Measurements from ENCODE around the gene HSF4.

The HSF4 gene

GRCh38 chr16:67166598-67167168 is 2.1 kb downstream of the HSF4 start:
- no peak for DNase-seq

GRCh38 chr16:67167588-67167987 is 3.0 kb downstream of the HSF4 start:
- no peak for DNase-seq

GRCh38 chr16:67169011-67169451 is 4.5 kb downstream of the HSF4 start:
- no peak for DNase-seq

- DNase-seq = no peak
These were observed 5.2 kb downstream of the HSF4 start for GRCh38 chr16:67169642-67170167.

GRCh38 chr16:67170168-67170948 is 5.8 kb downstream of the HSF4 start, which contains the start of gene NOL3:
TSS of gene NOL3 (plus strand) at chr16:67170538.
- DNase-seq = peak; percentile 83

DNA sequence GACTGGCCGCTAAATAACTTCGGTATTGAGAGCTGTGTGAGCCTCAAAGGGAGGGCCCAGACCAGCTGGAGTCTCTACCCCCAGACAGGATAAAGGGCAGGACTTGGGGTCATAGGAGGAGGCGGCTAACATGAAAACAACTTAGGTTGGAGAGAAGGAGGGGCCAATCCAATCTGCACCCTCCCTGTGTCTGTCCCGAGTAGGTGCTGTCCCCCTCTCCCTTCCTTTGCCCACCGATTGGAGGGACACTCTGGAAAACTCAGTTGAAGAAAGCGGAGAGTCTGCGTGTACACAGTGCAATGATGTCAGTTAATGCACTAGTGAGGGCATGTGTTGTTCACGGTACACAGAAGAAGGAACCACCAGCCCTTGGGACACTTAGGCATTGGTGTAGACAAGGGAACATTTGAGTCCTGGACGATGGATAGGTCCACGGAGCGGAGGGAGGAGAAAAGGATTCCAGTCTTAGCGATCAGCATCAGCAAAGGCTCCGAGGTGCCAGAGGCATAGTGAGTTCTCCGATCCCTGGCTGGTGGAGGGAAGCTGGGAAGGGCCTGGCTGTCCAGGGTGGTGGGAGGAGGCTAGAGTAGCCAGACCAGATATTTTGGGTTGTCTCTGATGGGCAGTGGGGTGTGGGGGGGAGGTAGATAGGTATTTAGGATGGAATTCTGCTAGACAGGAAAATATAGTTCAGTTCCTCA is 6.6 kb downstream of the HSF4 start:
- DNase-seq = no peak

DNA sequence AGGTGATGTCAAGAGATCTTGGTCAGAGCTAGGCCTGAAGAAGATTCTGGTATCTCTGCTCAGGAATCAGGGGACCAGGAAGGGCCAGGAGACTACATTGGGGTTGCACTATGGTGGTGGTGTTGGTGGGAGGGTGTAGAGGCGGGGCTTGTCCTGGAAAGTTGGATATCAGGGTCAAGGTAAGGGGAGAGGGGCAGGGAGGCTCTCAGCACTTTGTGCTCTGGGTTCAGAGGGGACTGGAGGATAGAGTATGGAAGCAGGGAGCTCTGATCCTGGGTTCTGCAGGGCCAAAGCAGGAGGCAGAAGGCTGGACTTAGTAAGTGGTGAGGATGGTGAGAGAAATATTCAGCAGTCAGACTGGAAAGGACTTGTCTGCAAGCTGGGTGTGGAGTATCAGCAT is 8.8 kb downstream of the HSF4 start:
- DNase-seq = no peak

DNA sequence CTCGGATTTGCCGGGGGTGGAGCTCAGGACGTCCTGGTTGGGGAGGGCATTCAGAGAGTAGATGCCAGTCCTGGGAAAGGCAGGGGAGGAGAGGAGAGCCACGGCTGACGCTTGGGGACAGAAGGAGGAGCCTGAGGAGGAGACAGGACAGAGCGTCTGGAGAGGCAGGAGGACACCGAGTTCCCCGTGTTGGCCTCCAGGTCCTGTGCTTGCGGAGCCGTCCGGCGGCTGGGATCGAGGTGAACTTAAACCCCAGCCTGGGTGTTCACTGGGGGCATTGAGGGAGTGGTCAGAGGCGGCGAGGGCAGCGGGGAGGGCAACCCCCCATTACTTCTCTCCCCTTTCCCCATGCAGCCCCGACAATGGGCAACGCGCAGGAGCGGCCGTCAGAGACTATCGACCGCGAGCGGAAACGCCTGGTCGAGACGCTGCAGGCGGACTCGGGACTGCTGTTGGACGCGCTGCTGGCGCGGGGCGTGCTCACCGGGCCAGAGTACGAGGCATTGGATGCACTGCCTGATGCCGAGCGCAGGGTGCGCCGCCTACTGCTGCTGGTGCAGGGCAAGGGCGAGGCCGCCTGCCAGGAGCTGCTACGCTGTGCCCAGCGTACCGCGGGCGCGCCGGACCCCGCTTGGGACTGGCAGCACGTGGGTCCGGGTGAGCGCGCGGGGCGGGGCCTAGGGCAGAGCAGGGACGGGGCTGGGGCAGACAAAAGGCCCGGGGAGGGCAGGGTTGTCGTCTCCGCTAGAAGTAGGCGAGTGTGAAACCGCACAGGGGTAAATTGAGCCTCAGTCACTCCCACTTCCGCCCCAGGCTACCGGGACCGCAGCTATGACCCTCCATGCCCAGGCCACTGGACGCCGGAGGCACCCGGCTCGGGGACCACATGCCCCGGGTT is 9.5 kb downstream of the HSF4 start:
- DNase-seq = peak; percentile 80

DNA sequence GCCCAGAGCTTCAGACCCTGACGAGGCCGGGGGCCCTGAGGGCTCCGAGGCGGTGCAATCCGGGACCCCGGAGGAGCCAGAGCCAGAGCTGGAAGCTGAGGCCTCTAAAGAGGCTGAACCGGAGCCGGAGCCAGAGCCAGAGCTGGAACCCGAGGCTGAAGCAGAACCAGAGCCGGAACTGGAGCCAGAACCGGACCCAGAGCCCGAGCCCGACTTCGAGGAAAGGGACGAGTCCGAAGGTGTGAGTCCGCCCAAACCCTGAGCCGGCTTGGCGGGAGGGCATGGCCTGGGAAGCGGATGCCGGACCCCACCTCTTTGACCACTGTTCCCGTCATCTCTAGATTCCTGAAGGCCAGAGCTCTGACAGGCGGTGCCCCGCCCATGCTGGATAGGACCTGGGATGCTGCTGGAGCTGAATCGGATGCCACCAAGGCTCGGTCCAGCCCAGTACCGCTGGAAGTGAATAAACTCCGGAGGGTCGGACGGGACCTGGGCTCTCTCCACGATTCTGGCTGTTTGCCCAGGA is 10.2 kb downstream of the HSF4 start:
- DNase-seq = no peak

DNA sequence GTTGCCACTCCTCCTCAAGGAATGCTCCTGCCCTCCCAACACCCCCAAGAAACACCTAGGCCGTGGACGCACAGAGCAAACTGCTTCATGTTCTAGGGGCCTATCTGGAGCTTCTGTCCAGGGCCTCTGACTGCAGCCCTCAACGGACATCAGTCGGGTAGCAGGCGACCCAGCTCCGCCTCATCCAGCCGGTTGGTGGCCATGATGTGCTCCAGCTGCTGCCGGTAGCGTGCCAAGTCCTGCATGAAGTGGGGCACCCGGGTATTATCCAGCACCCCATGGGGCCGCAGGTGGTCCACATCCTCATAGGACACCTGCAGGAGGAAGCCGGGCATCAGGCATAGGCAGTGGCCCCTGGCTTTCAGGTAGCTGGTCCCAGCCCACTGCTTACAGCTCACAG is 12.1 kb downstream of the HSF4 start:
- DNase-seq = no peak

GRCh38 chr16:67177743-67178699 is 13.5 kb downstream of the HSF4 start:
- DNase-seq = no peak

DNA sequence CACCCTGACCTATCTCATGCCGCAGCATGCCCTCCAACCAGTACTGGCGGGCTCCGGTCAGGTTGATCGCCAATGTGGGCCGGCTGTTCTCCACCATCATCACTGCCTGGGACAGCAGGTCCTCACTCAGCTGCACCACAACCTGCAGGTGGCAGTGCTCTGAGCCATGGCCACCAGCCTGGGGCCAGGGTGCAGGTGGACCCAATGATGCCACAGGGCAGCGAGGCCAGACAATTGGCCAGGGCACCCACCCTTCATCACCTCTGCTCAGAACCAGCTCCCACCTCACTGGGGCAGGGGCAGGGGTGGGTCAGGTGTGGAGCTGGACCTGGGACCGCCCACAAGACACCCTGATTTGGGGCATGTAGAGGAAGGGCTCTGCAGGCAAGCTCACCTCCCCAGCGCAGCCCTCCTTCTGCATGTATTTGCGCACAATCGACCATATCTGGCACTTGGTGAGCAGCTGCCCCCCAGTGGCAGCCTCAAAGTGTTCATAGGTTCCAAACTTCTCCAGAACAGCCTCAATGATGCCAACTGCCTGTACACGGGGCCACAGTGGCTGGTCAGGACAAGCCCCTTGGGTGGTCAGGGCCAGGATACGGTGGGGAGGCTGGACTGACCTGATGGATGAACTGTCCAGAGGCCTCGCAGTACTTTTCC is 15.0 kb downstream of the HSF4 start:
- no peak for DNase-seq

DNA sequence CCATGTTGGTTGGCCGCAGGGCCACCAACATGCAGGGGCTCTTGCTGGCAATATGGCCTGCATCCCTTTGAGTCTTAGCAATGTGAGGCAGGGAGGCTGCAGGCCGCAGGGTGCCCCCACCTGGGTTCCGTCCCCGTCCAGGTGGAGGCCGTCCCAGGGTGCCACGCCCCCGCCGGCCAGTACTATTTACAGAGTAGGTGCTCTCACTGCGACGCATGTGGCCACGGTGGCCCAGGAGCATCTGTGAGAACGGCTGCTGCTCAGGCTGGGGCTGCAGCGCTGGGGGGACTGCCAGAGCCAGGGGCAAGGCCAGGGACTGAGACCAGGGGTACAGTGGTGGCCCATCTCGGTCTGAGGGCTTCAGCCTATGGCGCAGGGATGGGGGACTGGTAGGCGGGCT is 15.6 kb downstream of the HSF4 start:
- DNase-seq = no peak

DNA sequence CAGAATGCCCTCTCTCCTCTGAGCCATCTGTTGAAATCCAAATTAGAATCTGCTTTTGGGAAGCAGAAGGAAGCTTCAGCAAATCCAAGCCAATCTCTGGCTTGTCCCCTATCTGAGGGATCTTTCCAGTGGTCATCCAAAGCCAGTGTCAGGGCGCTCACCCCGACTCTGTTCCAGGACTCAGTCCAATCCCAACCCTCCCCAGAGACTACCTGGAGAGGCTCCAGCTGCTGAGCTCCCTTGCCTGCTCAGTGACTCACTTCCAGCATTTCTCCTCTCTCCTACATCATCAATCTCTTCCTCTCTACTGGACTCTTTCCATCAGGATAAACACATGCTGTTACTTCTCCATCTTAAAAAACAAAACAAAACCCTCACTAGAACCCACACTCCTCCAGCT is 16.8 kb downstream of the HSF4 start:
- peak; percentile 82 for DNase-seq

DNA sequence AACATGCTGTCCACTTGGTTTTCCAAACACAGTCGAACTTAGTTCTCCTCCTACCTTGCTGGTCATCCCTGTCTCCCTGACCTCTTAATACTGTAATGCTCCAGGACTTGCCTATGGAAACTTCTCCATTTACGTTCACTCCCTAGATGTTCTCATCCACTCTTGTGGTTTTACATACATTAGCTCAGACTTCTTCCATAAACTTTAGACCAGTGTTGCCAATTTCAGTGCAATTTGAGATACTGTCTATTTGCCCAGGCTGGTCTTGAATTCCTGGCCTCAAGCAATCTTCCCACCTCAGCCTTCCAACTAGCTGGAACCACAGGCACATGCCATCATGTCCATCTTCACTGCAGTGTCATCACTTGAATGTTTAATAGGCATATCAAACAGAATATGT is 17.7 kb downstream of the HSF4 start:
- no peak for DNase-seq

- DNase-seq = no peak
These were observed 18.7 kb downstream of the HSF4 start for GRCh38 chr16:67183284-67183626.

DNA sequence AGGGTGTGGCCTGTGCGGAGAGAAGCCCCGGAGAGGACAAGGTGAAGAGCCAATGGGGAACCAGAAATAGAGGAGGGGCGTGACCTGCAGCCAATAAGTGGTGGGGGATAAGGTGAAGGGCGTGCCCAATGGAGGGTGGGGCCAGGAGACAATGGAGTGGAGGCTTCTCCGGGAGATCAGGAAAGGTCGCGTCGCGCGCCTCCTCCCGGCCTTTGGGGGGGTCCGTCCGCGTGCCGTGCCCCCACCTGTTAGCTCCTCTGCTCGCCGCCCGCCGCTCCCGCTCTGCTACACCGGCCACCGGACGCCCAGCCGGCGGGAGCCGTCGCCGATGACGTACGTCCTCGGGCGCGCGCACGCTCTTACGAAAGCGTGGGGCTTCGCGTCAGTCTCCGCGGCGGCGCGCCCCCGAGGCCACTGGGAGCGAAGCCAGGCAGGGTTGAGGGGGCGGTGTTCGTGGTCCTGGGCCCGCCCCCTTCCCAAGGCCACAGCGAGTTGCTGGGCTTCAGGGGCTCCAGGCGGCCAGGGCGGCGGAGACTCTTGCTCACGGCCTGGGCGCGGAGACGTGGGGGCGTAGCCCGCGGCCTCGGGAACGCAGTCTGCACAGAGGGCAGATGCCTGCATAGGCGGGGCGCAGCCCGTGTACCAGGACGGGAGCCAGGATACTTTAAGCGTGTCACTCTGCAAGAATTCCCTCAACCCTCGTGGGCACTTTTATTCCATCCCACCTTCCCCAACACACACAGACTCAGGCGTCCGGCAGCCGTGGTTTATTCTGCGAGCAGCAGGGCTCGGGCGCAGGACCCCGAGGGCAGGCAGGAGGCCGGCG is 19.3 kb downstream of the HSF4 start, which contains the start of gene MATCAP1:
Gene MATCAP1 (minus strand): TSS at position 337 of the 826 bp plus-strand sequence. CDS start 3,353 bp downstream, outside the sequence.
- DNase-seq = peak; percentile 98

DNA sequence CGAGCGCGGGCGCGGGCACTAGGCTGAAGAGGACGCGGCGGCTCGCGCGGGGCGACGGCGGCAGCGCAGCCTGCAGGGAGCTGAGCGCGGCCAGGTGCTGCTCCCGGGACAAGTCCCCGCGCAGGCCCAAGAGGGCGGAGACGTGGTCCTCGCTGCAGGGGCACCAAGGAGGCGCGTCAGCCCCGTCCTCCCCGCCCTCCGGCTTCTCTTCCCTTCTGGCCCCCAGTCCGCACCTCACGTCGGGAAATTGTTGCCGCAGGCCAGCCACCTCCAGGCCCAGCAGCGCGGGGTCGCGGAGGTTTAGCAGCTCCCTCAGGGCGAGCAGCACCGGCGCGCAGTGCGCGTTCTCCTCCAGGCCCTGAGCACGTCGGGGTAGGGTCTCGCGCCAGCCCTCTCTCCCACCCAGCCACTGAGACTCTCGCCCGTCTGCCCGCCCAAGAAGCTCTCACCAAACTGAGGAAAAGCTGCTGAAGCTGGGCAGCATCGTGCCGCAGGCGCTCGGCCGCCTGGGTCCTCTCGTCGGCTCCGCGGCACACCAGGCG is 20.0 kb downstream of the HSF4 start:
- DNase-seq = no peak

GRCh38 chr16:67184995-67185650 is 20.6 kb downstream of the HSF4 start:
- DNase-seq = peak; percentile 88

Data from HCEC 1CT (cell line).